ENCODE results near the gene SLC35F4.
A peak's percentile ranks its signal among the peaks of the same experiment; 100 is the strongest.

SLC35F4 gene

GRCh38 chr14:57865403-57866198 is at the start of gene SLC35F4:
Gene SLC35F4 (minus strand): TSS chr14:57866092.
- TF ChIP-seq CTCF (conservative IDR thresholded peaks at IDR 0.05) (no peak), ZFX (IDR thresholded peaks at IDR 0.05) (no peak)
- no peak within 1 kb of the TSS for H3K27ac ChIP-seq

- TF ChIP-seq ZFX (IDR thresholded peaks at IDR 0.05) (no peak), CTCF (conservative IDR thresholded peaks at IDR 0.05) (no peak)
- H3K27ac ChIP-seq = no peak overlapping the region
Observed at GRCh38 chr14:57909626-57910025, 43.7 kb upstream of the SLC35F4 start.

GRCh38 chr14:57903954-57904353 is 38.1 kb upstream of the SLC35F4 start:
- no peak overlapping the region for H3K27ac ChIP-seq
- TF ChIP-seq ZFX (IDR thresholded peaks at IDR 0.05) = no peak
- no peak for TF ChIP-seq CTCF (conservative IDR thresholded peaks at IDR 0.05)

- no peak overlapping the region for H3K27ac ChIP-seq
- no peak for TF ChIP-seq ZFX (IDR thresholded peaks at IDR 0.05)
- no peak for TF ChIP-seq CTCF (conservative IDR thresholded peaks at IDR 0.05)
Observed at GRCh38 chr14:57898837-57899572, 33.1 kb upstream of the SLC35F4 start.

- TF ChIP-seq ZFX (IDR thresholded peaks at IDR 0.05) (no peak), CTCF (conservative IDR thresholded peaks at IDR 0.05) (no peak)
- H3K27ac ChIP-seq = no peak overlapping the region
Observed at GRCh38 chr14:57897144-57897748, 31.4 kb upstream of the SLC35F4 start.

GRCh38 chr14:57889245-57889644 is 23.4 kb upstream of the SLC35F4 start:
- H3K27ac ChIP-seq = no peak overlapping the region
- TF ChIP-seq CTCF (conservative IDR thresholded peaks at IDR 0.05) = no peak
- no peak for TF ChIP-seq ZFX (IDR thresholded peaks at IDR 0.05)

GRCh38 chr14:57884175-57884574 is 18.3 kb upstream of the SLC35F4 start:
- TF ChIP-seq ZFX (IDR thresholded peaks at IDR 0.05) (no peak), CTCF (conservative IDR thresholded peaks at IDR 0.05) (peak; percentile 57)
- no peak overlapping the region for H3K27ac ChIP-seq

Measured in C4-2B (cell line).